GM19324 (cell line): ENCODE measurements around the gene SLC12A3.
"Not testable (repeated sequence)": the region's sequence is repeated elsewhere in the genome, so short reads cannot be mapped to it uniquely, and the experiment has no call there.

ENCODE experiments used
- ATAC-seq: cut with Tn5 transposase; IDR thresholded peaks from one replicate; pipeline ENCODE4 v1.9.1; 2021; ENCODE audit warnings: mild to moderate bottlenecking, moderate library complexity; ENCODE audit not compliant: unreplicated experiment, low FRiP score

SLC12A3 gene

DNA sequence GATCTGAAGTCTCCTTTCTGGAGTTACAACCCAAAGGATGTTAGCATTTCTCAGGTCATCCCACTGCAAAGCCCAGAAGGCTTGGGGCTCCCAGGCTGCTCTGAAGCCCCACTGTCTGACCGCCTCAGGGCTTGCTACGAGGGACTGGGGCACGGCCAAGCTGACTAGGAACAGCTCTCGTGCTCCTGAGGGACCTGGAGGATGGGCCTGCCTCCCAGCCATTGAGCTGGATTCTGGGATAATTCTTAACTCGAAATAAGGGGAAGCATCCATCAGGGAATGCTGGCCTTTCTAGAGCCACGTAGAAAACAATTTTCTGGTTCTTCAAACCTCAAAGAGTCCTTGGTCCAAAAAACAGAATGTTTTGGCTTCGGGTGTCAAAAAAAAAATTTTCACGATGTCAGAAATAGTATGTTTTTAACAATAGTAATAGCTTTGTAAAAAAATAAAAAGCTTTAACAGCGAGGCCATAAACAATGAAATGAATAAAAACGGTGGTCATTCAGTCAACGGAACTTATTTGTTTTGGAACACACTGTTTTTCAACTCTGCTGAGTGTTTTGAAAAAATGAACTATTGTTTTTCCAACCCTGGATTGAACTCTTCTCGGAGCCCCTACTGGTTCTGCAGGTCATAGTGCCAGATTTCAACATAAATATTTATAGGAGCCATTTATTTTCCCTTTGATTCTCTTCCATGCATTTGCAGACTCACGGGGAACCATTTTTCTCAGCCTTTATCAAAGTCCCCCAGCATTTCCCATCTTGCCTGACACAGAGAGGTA is 50.5 kb downstream of the SLC12A3 start:
- ATAC-seq = no peak

DNA sequence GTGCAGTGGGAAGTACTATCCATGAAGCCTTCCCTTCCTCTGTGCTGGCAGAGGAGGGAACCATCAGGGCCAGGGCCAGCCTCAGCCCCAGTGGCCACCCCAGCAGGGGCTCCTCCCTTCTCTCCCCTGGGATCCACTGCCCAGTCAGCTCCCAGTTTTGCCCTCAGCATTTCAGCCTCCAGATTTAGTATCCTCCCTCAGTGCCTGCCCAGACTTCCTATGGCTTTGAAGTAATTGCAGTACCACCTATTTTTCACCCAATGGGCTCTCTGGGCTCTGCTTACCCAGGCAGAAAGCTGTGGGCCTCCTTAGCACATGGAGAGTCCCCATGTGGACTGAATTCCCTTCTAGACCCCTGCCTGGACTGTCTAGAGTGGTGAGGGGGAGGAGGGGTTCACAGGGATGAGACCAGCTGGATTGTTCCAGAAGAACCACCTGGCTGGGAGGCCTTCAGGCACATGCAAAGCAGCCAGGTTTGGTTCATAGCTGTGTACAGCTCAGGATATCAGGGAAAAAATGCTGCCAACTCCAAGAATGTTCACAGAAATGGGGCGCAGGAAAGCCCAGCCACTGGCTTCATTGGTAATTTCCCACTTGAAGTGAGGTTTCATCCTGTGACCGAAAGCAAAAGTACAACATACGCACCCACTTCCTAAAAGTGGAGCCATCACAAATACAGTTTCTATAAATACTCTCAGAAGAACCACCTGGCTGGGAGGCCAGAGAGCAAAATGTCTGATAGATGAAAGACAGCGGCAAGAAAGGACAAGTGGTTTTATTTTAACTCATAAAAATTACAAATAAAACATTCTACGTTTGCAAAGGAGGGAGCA is 51.8 kb downstream of the SLC12A3 start:
- ATAC-seq = no peak

DNA sequence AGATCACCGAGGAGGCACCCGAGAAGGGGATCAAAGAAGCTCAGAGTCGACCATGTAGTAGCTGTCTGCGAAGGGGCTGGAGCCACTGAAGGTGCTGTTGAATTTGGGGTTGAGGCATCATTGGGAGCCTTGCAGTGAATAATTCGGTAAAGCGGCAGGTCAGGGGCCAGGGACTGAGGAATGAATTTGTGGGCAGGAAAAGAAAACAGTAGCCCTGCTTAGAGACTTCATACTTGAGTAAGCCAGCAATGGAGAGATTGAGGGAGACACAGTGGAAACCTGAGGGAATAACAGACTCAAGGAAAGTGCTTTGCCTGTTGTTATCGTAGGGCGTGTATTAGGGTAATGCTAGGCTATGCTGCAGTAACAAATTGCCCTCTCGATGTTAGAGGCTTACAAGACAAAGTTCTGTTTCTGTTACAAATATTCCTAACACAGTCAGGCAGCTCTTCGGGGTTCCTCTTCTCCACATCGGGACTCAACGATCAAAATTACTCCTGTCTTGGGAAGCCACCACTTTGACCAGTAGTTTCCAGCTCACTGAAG is 53.5 kb downstream of the SLC12A3 start:
- no peak for ATAC-seq

DNA sequence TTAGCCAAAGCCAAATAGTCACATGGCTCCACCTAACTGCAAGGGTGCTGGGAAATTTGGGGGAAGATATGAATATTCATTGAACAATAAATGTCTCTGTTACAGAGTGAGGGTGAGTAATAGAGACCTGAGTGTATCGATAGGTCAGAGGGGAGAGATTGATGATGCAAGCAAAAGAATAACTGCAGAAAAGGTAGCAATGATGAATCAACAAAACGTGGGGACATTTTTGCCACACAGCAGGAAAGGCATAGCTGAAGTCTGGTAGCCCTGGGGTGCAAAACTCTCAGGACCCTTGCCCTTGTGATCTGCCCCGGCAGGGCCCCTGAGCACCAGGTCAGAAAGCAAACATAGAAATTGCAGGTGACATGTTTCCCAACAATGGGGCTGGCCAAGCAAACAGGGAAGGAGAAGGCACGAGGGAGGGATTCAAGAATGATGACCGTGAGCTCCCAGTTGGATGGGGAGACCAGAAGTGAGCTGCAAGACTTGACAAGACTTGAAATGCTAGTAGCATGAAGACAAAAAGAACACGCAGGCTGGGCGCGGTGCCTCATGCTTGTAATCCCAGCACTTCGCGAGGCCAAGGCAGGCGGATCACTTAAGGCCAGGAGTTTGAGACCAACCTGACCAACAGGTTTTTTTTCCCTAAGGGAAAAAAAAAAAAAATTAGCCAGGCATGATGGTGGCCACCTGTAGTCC is 54.2 kb downstream of the SLC12A3 start:
- no peak for ATAC-seq

DNA sequence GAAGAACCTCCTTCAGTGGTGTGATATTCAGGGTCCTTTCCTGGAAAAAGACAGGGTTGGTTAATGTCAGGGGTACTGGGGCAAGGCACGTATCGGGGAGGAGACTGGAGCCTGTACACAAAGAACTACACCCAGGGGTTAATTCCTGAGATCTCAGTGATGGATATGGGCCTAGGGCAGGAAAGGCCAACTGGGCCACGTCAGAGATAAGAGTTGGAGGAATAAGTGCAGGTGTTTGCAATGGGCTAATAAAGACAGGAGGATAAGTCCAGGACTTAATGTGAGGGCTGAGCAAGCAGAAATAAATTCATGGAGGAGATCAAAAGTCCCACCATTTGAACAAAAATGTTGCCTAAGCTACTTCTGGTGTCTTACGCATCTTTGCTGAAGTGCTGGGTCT is 56.6 kb downstream of the SLC12A3 start:
- ATAC-seq = no peak

DNA sequence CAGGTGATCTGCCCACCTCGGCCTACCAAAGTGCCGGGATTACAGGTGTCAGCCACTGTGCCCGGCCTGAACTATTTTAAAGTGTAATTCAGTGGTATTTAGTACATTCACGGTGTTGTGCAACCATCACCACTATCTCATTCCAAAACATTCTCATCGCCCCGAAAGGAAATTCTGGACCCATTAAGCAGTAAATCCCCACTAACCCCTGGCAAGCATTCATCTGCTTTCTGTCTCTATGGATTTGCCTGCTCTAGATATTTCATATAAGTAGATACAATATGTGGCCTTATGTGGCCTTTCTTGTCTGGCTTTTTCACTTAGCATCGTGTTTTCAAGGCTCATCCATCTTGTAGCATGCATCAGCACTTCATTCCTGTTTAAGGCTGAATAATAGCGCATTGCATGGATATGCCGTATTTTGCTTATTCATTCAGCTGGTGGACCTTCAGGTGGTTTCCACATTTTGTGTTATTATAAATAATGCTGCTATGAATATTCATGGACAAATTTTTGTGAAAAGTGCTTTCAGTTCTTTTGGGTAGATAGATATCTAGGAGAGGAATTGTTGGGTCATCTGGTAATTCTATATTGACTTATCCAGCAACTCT is 58.6 kb downstream of the SLC12A3 start:
- ATAC-seq = no peak

DNA sequence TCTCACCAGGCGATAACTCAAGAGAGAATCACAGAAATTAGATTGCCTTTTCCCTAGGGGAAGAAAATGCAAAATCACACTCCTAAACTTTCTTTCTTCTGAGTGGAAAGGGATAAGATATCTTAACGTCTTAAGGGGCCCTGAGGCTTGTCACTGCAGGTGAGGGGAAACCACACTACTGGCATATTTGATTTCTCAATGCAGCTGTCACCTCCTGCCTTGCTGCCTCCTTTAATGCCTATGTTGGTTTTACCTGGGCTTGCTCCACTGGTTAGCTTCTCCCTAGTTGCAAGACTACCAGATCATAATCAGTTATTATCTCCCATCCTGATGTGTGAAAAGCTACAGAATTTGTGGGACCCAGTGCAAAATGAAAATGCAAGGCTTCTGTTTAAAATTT is 62.5 kb downstream of the SLC12A3 start:
- no peak for ATAC-seq

DNA sequence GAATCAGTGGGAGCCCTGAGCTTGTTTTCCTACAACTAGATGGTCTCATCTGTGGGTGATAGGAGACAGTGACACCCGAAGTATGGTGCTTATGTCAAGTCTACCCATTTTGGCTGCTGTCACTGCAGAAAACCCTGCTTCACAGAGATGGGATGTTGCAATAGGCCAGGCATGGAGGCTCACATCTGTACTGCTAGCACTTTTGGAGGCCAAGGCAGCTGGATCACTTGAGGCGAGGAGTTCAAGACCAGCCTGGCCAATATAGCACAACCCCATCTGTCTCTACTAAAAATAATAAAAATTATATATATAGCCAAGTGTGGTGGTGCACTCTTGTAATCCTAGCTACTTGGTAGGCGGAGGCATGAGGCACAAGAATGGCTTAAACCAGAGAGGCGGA is 64.6 kb downstream of the SLC12A3 start:
- no peak for ATAC-seq

DNA sequence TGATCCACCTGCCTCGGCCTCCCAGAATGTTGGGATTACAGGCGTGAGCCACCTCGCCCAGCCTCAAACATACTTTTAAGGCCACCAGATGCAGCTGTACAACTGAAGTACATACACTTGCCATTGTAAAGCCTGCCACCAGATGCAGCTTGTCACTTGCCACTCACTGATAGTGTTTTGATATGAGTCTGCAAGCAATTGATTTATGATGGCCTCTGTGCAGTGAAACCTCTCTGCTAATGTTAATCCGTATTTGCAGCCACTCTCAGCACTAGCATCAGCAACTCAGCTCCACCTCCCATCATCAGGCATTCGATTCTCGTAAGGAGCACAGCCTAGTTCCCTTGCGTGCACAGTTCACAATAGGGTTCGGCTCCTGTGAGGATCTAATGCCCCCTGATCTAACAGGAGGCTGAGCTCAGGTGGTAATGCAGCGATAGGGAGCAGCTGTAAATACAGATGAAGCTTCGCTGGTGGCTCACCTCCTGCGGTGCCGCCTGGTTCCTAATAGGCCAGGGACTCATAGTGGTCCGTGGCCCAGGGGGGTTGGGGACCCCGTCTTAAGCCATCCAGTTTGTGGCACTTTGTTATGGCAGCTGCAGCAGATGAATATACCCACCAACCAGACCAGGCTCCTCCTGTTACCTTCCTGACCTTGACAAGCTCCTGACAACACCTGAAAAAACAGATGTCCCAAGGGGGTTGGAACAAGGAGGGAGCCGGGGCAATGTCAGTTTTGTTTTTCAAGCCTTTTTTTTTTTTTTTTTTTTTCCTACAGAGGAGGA is 65.7 kb downstream of the SLC12A3 start:
- ATAC-seq = no peak

DNA sequence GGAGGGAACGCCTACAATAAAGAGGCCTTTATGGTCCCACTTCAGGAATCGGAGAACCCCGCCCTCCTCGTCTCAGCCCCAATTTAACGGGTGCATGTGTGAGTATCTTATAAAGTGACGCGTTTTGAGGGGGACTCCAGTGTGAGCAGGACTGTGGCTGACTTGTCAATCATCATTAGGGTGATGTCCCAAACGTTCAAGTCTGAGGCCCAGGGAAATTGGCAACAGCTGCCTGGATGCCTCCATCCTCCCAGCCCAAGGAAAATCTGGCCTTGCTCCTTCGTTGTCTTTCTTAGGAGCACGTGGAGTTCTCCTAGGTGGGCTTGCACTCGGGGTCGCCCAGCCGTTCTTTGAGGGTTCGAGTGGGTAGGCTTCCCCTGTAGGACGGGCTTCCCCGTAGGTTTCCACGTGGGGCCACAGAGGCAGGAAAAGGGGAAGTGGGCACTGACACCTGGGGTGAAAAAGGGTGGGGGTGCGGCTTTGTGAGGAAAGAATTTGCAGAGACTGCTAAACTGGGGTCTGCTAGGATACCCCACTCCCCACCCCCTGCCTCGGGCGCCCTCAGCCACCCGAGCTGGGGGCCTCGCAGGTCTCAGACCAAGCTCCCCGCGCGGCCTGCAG is 66.4 kb downstream of the SLC12A3 start:
- ATAC-seq = peak; percentile 47

DNA sequence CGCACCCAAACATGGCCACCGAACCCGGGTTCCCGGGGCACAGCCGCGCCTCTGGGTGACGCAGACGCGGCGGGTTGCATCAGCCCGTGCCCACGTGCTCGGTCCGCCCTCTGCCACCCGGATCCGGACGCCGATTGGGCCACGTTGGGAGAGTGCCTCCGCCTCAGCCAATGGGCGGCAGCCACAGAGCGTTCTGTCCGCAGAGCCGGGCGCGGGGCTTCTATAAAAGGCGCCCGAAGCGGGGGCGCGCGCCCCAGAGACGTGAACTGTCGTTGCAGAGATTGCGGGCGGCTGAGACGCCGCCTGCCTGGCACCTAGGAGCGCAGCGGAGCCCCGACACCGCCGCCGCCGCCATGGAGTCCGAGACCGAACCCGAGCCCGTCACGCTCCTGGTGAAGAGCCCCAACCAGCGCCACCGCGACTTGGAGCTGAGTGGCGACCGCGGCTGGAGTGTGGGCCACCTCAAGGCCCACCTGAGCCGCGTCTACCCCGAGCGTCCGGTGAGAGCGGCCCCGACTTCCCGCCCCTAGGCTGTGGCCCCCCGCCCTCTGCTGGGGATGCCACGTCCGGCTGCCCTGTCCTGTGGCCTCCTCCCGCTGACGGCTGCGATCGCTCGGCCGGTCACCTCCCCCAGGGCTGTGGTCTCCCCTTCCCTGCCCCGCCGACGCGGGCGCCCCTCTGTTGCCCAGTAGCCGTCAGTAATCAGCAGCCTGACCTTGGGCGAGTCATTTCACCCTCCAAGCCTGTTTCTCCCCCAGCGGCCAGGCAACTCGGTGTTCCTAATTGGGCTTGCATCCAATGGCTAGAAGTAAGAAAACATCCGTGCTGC is 67.1 kb downstream of the SLC12A3 start, which contains the start of gene HERPUD1:
Gene HERPUD1, plus strand, starts transcription at position 251 of the 829 bp plus-strand sequence. Its CDS starts 103 bp downstream, at position 354.
- peak; percentile 93 for ATAC-seq

DNA sequence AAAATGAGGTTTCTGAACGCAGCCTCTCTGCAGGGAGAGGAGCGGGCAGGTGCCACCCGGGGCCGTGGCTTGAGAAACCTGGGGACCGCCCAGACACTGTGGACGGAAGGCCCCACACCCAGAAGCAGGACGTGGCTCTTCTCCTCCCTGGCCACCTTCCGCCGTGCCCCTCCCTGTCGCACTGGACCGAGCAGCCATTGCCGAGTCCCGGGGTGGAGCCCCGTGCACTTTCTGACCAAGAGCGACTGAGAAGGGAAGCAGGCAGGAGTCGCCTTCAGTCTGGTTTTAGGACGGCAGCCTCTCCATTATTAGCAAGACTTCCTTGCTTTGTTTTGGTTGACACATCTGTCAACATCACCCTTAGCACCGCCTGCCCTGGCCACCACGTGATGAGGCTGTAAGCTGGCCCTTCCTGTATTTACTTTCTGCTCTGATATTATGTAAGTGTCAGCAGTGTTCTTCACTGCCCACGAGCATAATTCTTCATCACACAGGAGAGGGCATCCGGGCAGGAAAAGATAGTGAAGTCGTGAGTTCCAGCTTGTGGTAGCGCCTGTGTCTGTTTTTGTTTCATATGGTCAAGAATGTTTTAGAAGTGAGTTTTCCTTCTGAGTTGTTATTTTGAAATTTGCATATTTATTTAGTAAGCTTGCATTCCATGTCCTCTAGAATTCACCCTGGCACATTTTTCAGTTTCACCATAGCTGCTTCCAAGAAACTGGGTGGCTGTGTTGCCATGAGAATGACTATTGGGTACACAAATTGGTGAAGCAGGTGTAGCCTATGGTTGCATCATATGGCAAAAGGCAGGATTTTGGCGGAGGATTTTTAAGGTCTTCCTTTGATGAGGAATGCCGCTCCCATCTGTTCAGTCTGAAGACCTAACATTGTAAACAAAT is 68.0 kb downstream of the SLC12A3 start:
- ATAC-seq = no peak

DNA sequence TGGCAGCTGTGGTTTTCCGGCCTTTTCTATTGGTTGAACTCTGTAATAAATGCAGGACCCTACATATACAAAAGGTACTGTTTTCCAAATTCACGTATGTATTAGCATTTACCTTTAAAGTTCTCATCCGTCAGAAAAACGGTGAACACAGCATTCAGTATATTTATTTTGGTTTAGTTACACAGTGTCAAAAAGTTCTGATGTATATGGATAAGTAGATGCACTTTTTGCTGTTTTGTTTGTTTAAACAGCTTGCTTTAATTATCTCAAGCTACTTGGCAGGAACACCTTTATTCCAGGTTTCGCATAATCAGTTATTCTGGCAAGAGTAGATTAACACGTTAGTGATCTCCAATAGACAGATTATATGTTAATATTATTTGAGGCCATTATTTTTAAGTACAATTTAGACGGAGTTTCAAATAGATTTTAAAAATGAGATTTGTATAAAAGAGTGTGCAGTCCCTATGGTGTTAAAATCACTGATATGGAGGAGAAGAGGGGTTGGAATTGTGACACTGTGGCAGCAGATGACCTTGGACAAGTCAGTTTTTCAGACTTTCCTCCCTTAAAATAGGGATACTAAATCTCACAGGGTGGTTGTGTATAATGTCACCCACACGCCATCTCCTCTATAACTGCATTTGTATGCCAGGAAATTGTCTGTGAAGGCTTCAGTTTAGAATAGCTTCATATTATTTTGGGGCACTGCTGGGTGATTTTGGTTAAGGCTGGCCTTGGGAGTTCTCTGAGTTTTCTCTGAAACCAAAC is 69.0 kb downstream of the SLC12A3 start:
- no peak for ATAC-seq

DNA sequence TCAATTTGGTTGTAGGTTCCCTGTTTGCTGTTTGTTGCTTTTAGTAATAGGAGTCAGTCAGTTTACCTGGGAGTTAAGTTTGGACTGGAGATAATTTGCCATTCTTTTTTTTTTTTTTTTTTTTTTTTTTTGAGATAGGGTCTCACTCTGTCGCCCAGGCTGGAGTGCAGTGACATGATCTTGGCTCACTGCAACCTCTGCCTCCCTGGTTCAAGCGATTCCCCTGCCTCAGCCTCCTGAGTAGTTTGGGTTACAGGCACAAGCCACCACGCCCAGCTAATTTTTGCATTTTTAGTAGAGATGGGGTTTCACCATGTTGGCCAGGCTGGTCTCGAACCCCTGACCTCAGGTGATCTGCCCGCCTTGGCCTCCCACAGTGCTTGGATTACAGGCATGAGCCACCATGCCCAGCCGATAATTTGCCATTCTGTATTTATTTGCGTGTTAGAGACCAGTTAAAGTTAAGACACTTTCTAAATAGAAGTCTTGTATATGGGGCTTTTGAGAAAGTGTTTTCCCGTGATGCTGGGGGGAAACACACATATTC is 69.7 kb downstream of the SLC12A3 start:
- ATAC-seq = not testable (repeated sequence)

DNA sequence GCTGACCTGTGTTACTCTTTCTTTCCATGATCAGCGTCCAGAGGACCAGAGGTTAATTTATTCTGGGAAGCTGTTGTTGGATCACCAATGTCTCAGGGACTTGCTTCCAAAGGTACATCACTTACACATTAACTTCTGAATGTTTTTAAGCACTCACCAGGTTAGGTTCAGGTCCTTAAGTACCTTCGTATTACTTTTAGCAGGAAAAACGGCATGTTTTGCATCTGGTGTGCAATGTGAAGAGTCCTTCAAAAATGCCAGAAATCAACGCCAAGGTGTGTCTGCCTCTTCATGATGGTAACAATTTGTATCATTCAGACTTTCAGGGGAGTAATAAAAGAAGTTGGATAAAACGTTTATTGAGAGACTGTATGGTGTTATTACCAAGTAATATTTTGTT is 70.2 kb downstream of the SLC12A3 start:
- no peak for ATAC-seq

DNA sequence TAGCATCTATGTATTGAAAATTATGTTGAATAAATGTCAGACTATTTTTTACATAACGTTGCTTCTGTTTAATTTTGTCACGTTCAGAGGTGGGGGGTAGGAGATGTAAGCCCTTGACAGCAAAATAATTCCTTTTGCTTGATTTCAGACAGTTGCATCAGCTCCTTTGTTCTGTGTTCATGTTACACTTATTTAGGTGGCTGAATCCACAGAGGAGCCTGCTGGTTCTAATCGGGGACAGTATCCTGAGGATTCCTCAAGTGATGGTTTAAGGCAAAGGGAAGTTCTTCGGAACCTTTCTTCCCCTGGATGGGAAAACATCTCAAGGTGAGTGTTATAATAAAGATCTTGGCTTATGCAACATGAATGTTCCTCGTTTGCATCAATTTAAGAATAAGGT is 71.5 kb downstream of the SLC12A3 start:
- ATAC-seq = no peak
